ENCODE measurements around the gene NALF2.

The NALF2 gene

GRCh38 chrX:69503782-69504625 lies at the start of gene NALF2:
Gene NALF2 (plus strand): TSS chrX:69504326. CDS start chrX:69505283, 957 bp downstream.
- TF ChIP-seq CTCF (IDR thresholded peaks at IDR 0.05; ENCODE audit: low read length, missing control alignments): no peak
- peak; percentile 70 for DNase-seq (ENCODE audit: low read depth)
- peak within 1 kb of the TSS; percentile 60 for H3K4me3 ChIP-seq (replicated peaks; ENCODE audit: low read depth, low read length)

- no peak for DNase-seq (ENCODE audit: low read depth)
- H3K4me3 ChIP-seq (replicated peaks; ENCODE audit: low read depth, low read length): no peak overlapping the region
- TF ChIP-seq CTCF (IDR thresholded peaks at IDR 0.05; ENCODE audit: low read length, missing control alignments): no peak
Observed at GRCh38 chrX:69457756-69458155, 46.4 kb upstream of the NALF2 start.

GRCh38 chrX:69466546-69466945 lies 37.6 kb upstream of the NALF2 start:
- no peak overlapping the region for H3K4me3 ChIP-seq (replicated peaks; ENCODE audit: low read depth, low read length)
- no peak for TF ChIP-seq CTCF (IDR thresholded peaks at IDR 0.05; ENCODE audit: low read length, missing control alignments)
- no peak for DNase-seq (ENCODE audit: low read depth)

- H3K4me3 ChIP-seq (replicated peaks; ENCODE audit: low read depth, low read length): no peak overlapping the region
- no peak for TF ChIP-seq CTCF (IDR thresholded peaks at IDR 0.05; ENCODE audit: low read length, missing control alignments)
- DNase-seq (ENCODE audit: low read depth): no peak
Observed at GRCh38 chrX:69469975-69470374, 34.2 kb upstream of the NALF2 start.

- DNase-seq (ENCODE audit: low read depth): no peak
- H3K4me3 ChIP-seq (replicated peaks; ENCODE audit: low read depth, low read length): no peak overlapping the region
- TF ChIP-seq CTCF (IDR thresholded peaks at IDR 0.05; ENCODE audit: low read length, missing control alignments): no peak
Observed at GRCh38 chrX:69489625-69490024, 14.5 kb upstream of the NALF2 start.

- DNase-seq (ENCODE audit: low read depth): peak; percentile 21
- peak; percentile 42 for TF ChIP-seq CTCF (IDR thresholded peaks at IDR 0.05; ENCODE audit: low read length, missing control alignments)
- H3K4me3 ChIP-seq (replicated peaks; ENCODE audit: low read depth, low read length): no peak overlapping the region
Observed at GRCh38 chrX:69493193-69493592, 10.9 kb upstream of the NALF2 start.

GRCh38 chrX:69493766-69494165 lies 10.4 kb upstream of the NALF2 start:
- TF ChIP-seq CTCF (IDR thresholded peaks at IDR 0.05; ENCODE audit: low read length, missing control alignments): no peak
- DNase-seq (ENCODE audit: low read depth): peak; percentile 16
- no peak overlapping the region for H3K4me3 ChIP-seq (replicated peaks; ENCODE audit: low read depth, low read length)

Measured in fibroblast of pulmonary artery (primary cell).